ENCODE measurements around the gene ZNF816. TPM values are rescaled to one million over a fixed set of nuclear protein-coding genes. Genes with fewer than 3 reads are reported as not detected.
A peak's percentile ranks its signal among the peaks of the same experiment; 100 is the strongest.
"Not testable (repeated sequence)": the region's sequence is repeated elsewhere in the genome, so short reads cannot be mapped to it uniquely, and the experiment has no call there.

ZNF816 gene
- total RNA-seq, 1 donor from 2014 or later: 4.4 TPM

DNA sequence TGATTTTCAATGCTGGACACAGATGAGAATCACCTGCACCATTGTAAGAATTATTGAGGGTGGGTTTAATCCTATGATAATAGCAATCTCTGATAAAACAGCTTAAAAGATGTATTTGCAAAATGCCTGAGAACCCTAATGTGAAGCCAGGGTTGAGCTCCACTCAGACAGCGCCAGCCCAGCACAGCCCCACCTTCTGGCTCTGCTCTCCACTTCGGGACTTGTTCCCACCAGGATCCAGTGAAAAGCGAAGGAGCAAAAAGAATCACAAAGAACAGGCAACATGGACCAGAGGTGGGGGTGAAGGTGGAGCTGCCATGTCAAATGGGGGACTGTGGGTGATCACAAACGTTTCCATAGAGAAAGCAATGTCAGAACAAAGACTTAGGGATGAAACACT lies 18.6 kb upstream of the ZNF816 start:
- intact Hi-C loops (cut with DNase I): no loop called here
- ATAC-seq (no peak), DNase-seq (ENCODE audit: missing footprints) (no peak)

DNA sequence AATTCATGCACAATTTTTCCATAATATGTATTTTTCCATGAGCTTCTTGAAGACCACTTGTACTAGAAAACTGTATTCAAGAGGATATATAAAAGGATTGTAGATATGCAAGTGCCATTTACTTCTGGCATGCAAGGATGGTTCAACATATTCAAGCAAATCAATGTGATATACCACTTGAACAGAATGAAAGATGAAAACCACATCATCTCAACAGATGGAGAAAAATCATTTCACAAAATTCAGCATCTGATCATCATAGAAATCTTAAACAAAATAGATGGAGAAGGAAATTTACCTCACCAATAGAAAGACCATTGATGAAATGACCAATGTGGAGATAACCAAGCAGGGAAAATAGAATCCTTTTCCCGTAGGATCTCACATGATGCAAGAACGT lies 5.1 kb upstream of the ZNF816 start:
- no peak for ATAC-seq
- DNase-seq (ENCODE audit: missing footprints): no peak
- intact Hi-C loops (cut with DNase I): no loop called here

DNA sequence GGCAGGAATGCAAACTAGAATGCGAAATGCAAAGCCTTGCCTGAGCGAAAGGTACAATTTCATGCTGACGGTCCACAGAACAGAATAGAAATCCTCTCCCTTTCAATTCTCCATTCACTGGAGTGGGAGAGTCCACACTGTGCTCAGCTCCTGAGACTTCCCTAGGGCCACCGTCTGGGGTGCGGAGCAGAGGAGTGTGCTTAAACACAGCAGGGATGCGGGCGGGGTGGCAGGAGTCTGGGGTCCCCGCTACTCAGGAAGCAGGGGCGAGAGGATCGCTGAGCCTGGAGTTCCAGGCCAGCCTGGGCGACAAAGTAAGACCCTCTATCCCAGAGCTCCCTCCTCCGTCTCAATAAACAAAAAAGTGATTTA lies 552 bp upstream of the ZNF816 start:
- DNase-seq (ENCODE audit: missing footprints): no peak
- intact Hi-C loops (cut with DNase I): loop anchor here (2.0 kb wide), 2 partner anchors 30 to 40 kb away; partner anchors contain the start of gene ZNF888
- peak; percentile 35 for ATAC-seq

DNA sequence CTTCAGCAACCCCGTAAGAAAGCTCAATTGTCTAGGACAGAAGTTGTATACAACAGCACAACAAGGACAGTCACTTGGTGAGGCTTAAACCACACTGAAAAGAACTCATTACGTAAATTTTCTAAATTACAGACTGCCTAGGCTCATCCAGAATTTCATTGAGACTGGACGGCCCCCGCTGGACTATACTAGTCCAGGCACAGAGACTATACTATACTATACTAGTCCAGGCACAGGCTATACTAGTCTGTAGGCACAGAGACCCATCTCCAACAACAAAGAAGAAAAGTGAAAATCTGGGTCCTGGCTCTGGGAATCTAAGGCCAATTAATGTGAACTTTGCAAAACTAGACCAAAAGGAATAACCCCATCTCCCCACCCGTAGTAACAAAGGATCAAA lies 700 bp downstream of the ZNF816 start:
- intact Hi-C loops (cut with DNase I): loop anchor here (1.0 to 2.0 kb wide), 3 partner anchors 20 to 39 kb away; partner anchors contain the start of gene ZNF888
- DNase-seq (ENCODE audit: missing footprints) (no peak), ATAC-seq (no peak)

DNA sequence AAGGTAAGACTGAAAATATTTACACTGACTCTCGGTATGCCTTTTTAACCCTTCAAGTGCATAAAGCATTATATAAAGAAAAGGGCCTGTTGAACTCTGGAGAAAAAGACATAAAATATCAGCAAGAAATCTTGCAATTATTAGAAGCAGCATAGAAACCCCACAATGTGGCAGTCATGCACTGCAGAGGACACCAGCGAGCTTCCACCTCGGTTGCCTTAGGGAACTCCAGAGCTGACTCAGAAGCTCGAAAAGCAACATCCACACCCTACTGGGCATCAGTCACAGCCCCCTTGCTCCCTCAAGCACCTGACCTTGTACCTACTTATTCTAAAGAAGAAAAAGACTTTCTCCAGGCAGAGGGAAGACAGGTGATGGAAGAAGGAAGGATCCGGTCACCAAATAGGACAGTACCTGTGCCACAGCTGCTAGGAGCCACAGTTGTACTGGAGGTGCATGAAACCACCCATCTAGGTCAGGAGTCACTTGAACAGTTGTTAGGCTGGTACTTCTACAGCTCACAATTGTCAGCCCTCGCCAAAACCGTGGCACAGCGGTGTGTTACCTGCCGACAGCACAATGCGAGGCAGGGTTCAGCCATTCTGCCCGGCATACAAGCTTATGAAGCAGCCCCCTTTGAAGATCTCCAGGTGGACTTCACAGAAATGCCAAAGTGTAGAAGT lies 2.9 kb downstream of the ZNF816 start:
- no peak for ATAC-seq
- intact Hi-C loops (cut with DNase I): no loop called here
- DNase-seq (ENCODE audit: missing footprints): no peak

DNA sequence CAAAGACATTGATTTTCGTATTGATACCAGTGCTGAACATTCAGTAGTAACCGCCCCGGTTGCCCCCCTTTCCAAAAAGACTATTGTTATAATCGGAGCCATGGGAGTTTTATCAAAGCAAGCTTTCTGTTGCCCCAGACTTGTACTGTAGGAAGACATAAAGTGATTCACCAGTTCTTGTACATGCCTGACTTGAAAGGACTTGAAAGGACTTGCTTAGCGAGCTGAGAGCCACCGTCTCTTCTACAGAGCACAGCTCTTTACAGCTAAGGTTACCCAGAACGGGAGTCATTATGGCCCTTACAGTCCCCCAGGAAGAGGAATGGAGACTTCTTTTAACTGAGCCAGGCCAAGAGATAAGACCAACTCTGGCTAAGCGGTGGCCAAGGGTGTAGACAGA lies 5.1 kb downstream of the ZNF816 start:
- no peak for ATAC-seq
- intact Hi-C loops (cut with DNase I): no loop called here
- no peak for DNase-seq (ENCODE audit: missing footprints)

DNA sequence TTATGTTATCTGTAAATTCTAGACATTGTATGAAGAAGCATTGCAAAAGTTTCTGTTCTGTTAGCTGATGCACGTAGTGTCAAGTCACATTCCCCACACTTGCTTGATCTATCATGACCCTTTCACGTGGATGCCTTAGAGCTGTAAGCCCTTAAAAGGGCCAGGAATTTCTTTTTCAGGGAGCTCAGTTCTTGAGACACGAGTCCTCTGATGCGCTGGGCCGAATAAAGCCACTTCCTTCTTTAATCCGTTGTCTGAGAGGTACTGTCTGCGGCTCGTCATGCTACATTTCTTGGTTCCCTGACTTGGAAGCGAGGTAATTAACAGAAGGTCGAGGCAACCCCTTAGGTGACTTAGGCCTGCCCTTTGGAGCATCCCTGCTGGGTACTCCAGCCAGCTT lies 5.8 kb downstream of the ZNF816 start:
- no peak for DNase-seq (ENCODE audit: missing footprints)
- intact Hi-C loops (cut with DNase I): no loop called here
- no peak for ATAC-seq

DNA sequence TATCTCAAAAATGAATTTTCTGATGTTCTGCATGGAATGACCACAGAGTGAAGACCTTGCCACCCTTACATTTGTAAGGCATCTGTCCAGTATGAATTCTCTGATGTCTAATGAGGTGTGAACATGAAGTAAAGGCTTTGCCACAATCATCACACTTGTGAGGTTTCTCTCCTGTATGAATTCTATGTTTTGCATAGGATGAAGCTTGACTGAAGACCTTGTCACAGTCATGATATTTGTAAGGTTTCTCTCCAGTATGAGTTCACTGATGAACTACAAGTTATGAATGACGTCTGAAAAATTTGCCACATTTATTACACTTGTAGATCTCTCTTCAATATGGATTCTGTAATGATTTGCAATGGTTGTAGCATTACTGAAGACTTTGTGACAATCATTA lies 13.3 kb downstream of the ZNF816 start:
- ATAC-seq: no peak
- intact Hi-C loops (cut with DNase I): no loop called here

DNA sequence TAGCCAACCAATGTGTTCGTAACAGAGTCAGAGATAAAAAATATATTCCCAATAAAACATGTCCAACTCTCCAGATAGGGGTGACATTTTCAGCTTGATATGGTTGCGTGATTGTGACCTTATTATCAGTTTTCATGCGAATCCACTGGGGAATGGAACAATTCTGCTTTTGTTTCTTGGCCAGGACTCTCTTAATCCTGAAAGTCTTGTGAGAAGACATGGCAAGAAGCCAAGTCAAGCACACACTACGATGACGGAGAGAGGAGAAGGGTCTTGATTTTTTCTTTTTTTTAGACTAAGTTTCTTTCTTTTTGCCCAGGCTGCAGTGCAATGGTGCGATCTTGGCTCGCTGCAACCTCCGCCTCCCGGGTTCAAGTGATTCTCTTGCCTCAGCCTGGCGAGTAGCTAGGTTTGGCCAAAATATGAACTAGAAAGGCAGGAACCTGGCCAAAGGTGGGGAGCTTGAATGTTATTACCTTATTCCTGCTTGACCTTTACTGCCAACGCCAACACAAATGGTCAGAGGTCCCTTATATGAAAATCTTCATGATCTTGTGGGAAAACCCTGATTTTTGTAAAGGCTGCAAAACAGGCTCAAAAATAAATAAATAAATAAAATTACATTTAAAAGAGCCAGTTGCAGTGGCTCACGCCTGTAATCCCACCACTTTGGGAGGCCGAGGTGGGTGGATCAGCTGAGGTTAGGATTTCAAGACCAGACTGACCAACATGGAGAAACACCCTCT lies 14.5 kb downstream of the ZNF816 start:
- ATAC-seq (no peak), DNase-seq (ENCODE audit: missing footprints) (no peak)
- intact Hi-C loops (cut with DNase I): no loop called here

More for the DNA sequence above, 13.3 kb downstream of the ZNF816 start:
- no peak for DNase-seq (ENCODE audit: missing footprints)

DNA sequence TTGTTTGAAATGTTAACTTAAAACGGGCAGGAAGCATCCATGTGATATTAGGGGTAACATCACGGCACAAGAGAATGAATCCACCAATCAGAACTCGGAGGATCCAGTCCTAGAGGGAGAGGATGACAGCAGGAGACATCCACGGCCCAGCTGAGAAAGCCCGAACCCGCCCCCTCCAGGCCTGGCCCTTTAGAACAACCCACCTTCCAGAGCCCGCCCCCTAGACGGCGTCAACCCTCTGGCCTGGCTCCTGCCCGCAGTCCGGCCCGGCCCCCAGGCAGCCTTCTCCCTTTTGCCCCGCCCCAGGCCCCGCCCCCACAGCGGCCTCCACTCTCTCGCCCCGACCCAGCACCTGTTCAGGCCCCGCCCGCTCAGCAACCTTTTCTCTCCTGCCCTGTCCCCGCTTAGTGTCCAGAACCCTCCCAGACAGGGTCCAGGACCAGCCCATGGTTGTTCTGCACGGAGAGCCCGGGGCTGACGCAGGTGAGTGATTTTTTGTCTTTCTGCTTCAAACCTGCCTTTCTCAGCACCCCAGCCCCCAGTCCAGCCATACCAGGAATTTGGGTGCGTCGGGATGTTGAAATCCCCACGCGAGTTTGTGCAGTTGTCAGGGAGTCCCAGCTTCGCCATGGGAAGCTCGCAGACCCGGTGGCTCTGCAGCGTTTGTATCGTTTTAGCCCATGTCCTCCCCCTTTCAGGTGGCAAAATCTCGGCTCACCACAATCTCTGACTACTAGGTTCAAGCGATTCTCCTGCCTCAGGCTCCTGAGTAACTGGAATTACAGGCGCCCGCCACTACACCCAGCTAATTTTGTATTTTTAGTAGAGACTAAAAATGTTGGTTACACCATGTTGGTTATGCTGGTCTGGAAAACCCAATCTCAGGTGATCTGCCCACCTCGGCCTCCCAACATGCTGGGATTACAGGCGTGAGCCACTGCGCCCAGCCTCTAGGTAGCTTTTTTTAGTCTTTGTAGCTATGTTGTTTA lies 16.1 kb downstream of the ZNF816 start:
- no peak for DNase-seq (ENCODE audit: missing footprints)
- peak; percentile 65 for ATAC-seq
- intact Hi-C loops (cut with DNase I): no loop called here

DNA sequence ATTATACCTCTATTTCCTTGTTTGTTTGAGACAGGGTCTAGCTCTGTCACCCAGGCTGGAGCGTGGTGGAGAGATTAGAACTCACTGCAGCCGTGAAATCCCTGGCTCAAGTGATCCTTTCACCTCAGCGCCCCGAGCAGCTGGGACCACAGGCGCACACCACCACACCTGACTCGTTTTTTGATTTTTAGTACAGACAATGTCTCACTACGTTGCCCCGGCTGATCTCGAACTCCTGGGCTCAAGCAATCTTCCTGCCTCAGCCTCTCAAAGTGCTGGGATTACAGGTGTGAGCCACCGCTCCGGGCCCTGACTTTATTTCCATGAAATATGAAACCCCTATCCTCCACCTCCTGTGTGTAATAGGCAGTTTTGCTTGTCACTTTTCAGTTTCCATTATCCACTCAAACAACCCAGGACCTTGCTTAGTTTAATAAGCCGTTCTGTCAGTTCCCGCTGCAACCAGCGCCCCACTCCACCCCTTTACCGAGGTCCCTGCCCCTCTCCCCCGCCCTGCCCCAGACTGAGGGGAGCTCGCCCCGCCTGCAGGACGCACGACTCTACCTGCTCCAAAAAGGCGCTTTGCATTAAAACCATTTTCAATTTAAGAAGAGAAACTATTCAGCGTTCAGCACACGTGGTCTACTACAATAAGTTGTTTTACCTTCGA lies 16.9 kb downstream of the ZNF816 start:
- no peak for DNase-seq (ENCODE audit: missing footprints)
- intact Hi-C loops (cut with DNase I): no loop called here
- no peak for ATAC-seq

DNA sequence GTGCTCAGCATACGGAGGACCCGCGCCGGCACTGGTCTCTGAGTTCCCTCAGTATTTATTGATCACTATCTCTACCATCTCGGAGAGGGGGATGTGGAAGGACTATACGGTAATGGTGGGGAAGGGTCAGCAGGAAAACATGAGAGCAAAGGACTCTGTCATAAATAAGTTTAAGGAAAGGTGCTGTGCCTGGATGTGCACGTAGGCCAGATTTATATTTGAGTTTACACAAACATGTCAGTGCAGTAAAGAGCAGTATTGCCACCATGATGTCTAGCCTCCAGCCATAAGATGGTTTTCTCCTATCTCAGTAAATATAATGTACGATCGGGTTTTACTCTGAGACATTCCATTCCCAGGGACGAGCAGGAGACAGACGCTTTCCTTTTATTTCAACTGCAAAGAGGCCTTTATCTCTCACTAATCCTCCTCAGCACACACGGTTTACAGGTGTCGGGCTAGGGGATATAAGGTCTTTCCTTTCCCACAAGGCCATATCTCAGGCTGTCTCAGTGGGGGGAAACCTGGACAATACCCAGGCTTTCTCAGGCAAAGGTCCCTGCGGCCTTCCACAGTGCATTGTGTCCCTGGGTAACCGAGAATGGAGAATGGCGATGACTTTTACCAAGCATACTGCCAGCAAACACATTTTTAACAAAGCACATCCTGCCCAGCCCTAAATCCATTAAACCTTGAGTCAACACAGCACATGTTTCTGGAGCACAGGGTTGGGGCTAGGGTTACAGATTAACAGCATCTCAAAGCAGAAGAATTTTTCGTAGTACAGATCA lies 17.8 kb downstream of the ZNF816 start:
- DNase-seq (ENCODE audit: missing footprints); ATAC-seq; intact Hi-C loops (cut with DNase I): not testable (repeated sequence)

DNA sequence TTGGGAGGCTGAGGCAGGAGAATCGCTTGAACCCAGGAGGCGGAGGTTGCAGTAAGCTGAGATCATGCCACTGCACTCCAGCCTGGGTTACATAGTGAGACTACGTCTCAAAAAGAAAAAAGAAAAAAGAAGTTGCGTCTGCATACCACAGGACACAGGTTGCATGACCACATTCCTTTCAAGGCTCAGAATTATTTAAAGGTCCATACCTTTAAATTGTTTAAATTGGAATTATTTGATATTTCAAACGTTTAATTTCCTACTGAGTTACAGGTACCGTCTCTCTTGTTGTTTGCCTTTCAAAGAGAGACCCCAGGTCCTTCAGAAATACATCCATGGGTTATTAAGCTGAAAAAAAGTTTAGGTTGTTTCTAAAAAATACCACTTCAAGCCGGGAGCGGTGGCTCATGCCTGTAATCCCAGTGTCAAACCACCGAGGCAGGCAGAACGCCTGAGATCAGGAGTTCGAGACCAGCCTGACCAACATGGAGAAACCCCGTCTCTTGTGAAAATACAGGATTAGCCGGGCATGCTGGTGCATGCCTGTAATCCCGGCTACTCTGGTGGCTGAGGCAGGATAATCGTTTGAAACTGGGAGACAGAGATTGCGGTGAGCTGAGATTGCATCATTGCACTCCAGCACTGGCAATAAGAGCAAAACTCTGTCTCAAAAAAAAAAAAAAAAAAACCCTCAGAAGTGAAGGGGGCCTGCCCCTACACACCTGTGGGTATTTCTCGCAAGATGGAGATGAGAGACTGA lies 18.6 kb downstream of the ZNF816 start:
- intact Hi-C loops (cut with DNase I): no loop called here
- no peak for DNase-seq (ENCODE audit: missing footprints)
- no peak for ATAC-seq

DNA sequence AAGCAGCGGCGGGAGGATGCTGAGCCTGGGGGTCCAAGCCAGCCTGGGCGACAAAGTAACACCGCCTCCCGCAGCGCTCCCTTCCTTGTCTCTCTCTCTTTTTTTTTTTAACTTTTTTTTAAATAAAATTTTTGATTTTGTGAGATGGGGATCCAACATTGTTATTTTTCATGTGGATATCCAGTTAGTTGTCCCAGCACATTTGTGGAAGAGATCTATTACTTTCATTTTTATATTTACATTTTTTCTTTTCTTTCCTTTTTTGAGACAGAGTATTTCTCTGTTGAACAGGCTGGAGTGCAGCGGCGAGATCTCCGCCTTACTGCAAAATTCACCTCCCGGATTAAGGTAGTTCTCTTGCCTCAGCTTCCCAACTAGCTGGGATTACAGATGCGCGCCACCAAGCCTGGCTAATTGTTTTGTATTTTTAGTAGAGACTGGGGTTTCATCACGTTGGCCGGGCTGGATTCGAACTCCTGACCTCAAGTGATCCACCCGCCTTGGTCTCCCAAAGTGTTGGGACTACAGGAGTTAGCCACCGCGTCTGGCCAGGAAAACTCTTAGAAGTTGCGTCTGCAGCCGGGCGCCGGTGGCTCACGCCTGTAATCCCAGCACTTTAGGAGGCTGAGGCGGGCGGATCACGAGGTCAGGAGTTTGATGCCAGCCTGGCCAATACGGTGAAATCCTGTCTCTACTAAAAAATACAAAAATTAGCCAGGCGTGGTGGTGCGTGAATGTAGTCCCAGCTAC lies 19.4 kb downstream of the ZNF816 start:
- ATAC-seq (no peak), DNase-seq (ENCODE audit: missing footprints) (no peak)
- intact Hi-C loops (cut with DNase I): no loop called here

DNA sequence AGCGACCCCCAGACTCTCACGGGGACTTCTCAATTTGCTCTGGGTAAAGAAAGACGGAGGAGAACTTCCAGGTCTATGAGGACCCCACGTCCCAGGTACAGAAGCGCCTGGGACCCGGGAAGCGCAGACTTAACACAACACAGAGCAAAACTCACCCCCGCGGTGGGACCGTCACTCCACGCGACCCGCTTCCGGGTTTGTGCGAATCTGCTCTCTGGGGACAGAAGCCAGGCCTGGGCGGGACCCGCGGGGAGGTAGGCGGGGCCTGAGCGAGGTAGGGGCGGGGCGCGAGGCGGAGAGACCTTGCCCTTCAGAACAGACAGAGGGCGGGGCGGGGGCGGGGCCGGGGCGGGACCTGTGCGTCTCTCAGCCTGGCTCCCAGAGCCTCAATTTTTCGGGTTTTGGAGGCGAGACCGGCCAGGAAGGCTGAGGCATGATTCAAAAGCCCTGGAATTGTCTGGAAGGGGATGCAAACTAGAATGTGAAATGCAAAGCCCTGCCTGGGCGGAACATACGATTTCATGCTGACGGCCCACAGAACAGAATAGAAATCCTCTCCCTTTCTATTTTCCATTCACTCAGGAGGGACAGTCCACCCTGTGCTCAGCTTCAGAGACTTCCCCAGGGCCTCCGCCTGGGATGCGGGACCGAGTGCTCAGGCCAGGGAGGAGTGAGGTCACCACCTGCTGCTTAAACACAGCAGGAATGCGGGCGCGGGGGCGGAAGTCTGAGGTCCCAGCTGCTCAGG lies 20.1 kb downstream of the ZNF816 start:
- DNase-seq (ENCODE audit: missing footprints) (peak; percentile 96), ATAC-seq (peak; percentile 99)
- intact Hi-C loops (cut with DNase I): loop anchor here (1.0 kb wide), 1 partner anchor 20 kb away; the partner anchor contains the start of gene ZNF816

DNA sequence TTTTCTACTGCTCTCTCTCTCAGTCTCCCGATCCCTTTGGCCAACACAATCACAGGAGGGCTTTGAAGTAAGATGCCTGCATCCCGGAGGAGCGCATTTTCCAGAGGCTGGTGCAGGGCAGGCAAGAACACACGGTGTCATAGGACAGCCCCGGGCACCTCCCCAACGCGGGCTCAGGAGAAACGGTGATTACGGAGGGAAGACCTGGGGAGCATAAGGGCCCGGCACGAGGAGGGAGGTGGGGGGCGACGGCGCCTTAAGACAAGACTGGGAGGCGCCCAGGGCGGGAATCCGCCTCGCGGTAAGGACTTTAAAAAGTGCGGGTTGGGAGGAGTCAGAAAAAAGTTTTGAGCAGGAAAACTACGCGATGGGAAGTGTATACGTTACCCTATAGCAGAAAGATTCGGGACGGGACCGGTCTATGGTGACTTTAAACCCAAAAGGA lies 20.7 kb downstream of the ZNF816 start:
- ATAC-seq (peak; percentile 45), DNase-seq (ENCODE audit: missing footprints) (peak; percentile 75)
- intact Hi-C loops (cut with DNase I): loop anchor here (1.0 kb wide), 1 partner anchor 20 kb away; the partner anchor contains the start of gene ZNF816
